Esophagus mucosa (tissue), 1 donor: ENCODE results near the gene RPP40. TPM values are rescaled to one million over a fixed set of nuclear protein-coding genes. Genes with fewer than 3 reads are reported as not detected.

Experiments used
- ATAC-seq: fragments of 200-7000 bp; cut with Tn5 transposase; one replicate; pipeline ENCODE4 v1.9.1; 2020
- total RNA-seq: library from RNA; stranded (reverse); gene quantifications from one replicate; pipeline ENCODE4 v1.2.4, GENCODE V29; 2023
- donor health status: DM: yes; HTN: yes; CAD: no.

The RPP40 gene, protein sequence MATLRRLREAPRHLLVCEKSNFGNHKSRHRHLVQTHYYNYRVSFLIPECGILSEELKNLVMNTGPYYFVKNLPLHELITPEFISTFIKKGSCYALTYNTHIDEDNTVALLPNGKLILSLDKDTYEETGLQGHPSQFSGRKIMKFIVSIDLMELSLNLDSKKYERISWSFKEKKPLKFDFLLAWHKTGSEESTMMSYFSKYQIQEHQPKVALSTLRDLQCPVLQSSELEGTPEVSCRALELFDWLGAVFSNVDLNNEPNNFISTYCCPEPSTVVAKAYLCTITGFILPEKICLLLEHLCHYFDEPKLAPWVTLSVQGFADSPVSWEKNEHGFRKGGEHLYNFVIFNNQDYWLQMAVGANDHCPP
- 12.8 TPM for total RNA-seq

DNA sequence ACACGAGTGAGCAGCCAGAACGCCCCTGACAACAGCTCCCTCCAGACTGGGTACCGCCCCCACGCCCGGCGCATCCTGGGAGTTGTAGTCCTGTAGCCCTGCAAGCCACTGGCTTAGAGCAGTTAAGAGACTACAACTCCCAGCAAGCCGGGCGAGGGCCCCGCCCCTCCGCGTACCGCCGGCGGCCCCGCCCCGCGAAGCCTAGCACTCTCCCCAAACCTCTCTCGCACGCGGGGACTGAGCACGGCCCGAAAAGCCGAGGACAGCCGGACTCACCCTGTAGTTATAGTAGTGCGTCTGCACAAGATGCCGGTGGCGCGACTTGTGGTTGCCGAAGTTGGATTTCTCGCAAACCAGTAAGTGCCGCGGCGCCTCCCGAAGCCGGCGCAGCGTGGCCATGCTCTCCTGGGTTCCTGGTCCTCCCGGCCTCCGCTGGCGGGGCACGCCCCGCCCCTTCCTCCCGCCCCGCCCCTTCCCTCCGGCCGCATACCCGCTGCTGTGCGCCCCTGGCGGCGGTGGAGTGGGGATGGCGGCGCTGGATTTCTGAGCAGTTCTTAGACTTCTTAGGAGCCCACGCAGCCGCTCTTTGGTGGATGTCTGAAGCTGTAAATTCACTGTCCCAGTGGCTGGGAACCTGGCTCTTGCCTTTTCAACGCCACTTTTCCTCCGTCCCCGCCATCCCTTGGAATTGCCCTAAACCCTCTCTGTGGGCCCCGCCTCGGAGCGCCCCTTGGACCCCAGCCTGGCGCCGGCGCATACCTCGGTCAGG is at the start of gene RPP40:
Gene RPP40 (minus strand): TSS at position 434 of the 769 bp plus-strand sequence. CDS start 35 bp downstream, at position 399.
- ATAC-seq, result peak; percentile 100

DNA sequence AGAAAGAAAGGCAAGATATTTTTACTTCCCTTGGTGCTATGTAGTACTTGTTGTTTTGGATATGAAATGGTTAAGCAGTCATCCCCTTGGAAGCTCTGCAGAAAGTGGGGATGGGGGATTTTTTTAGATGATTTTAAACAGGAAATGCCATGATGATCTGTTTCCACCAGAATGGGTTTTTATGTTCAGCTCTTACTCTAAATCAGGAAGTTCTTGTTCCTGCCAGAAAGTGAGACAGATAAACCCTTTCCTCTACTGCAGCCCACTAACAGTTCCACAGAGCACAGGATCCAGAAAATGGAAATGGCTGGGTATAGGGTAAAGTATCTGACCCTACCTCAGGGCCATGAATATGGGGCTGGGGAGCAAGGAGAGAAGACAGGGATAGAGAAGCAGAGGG is 49.2 kb upstream of the RPP40 start:
- no peak for ATAC-seq

DNA sequence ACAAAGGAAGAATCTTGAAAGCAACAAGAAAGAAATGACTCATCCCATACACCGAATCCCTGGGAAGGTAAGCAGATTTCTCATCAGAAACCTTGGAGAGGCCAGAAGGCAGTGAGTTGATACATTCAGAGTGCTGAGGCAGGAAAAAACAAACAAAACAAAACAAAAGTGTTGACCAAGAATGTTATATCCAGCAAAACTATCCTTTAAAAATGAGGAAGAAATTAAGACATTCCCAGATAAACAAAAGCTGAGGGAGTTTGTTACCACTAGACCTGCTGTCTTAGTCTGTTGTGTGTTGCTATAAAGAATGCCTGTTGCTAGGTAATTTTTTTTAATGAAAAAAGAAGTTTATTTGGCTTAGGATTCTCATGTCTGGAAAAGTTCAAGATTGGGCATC is 47.6 kb upstream of the RPP40 start:
- ATAC-seq, result no peak

DNA sequence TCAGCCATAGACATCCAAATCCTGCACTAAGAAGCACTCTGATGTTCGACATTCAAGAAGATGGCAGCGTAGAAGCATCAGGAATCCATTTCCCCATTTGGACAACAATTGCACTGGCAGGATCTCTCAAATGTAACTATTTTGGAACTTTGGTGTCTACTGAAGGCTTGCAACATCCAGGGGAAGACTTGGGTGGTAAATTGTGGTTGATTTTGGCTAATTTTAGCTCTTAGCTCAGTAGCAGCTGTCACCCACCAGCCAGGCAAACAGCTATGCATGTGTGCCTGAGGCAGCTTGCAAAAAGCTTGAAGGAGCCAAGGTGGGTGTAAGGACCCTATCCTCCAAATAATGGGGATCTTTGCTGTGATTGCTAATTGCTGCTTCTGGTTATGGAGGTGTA is 46.2 kb upstream of the RPP40 start:
- no peak for ATAC-seq

DNA sequence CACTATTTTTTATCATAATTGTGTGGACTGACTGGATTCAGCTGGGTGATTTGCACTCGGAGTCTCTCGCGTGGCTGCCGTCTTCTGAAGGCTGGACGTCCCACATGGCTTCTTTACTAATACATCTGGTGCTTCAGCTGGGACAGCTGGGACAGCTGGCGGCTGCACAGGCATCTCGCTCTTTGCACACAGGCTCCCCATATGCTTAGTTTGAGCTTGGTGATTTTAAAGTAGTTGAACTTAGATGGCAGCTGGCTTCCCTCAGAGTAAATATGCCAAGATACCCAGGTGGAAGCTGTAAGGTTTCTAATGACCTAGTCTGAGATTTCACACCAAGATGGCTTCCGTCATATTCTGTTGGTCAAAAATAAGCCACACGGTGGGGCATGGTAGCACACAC is 42.6 kb upstream of the RPP40 start:
- ATAC-seq, result no peak

DNA sequence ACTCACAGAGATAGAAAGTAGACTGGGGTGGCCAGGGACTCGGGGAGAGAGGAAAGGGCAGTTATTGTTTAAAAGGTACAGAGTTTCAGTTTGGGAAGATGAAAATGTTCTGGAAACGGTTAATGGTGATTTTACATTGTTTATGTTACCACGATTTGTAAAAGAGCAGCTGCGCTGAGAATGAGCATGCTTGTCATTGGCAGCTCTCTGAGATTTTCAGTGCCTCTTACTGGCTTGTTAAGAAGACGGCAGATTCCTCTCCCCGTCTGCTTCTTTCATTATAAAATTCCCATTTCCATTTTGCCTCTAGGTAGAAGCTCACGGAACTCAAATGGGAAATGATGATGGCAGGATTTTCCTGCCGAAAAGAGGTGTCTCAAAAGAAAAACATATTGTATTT is 41.6 kb upstream of the RPP40 start:
- no peak for ATAC-seq

DNA sequence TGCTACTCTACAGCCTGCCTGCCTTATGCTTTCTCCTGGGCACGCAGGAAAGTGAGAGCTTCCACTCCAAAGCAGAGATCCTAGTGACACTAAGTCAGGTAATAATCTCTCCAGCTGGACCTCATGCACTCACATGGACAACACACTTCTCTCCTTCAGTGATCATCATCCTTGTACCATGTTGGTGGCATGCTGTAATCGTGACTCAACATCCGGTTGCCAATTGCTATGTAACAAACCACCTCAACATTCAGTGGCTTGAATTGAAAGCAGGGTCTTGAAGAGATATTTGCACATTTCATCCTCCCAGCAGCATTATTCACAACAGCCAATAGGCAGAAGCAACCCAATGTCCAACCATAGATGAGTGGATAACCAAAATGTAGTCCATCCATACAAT is 41.0 kb upstream of the RPP40 start:
- no peak for ATAC-seq

DNA sequence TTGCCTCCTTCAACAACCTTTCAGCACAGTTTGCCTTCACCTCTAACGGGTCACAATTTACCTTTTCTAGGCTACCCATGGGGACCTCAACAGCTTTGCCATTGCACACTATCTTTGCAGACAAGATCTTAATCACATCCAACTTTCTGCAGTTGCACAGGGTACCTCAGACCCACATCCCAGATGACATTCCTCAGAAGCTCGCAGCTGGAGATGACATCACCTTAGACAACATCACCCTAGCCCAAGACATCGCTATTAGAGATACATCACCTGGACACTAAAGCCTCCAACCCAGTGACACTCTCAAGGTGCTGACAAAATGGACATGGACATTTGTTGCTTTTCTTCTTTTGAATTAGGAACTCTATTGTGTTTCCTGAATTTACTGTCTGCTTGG is 38.6 kb upstream of the RPP40 start:
- no peak for ATAC-seq

DNA sequence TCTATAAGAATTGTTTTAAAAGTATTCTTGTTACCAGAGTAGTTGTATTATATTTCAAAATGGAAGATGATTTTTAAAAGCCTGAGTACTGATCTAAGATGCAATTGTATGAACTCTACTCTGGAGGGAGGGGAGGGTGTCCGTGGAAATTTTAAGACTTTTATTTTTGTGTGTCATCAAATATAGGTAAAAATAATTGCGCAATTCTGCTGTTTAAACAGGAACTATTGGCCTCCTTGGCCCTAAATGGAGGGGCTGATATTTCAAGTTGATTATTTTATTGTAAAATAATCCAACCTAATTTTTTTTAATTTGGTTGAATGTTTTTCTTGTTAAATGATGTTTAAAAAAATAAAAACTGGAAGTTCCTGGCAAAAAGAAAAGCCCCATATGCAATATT is 38.1 kb upstream of the RPP40 start:
- ATAC-seq, result no peak

DNA sequence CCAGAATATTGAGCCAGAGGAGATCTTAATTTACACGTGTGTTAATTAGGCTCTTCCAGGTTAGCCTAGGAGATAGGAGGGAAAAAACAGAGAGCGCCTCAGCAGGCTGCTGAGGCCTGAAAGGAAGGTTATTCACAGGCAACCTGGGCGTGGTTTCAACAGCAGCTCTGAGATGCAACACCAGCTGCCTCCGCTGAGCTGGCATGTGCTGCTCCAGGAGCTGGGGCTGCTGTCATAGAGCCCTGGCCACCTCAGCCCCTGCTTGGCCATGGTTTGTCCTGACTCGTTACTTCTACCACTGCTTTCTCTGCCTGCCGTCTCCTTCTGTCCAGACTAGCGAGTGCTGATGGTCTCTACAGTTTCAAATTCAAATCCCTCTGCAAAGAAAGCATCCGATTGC is 32.4 kb upstream of the RPP40 start:
- ATAC-seq, result peak; percentile 71

DNA sequence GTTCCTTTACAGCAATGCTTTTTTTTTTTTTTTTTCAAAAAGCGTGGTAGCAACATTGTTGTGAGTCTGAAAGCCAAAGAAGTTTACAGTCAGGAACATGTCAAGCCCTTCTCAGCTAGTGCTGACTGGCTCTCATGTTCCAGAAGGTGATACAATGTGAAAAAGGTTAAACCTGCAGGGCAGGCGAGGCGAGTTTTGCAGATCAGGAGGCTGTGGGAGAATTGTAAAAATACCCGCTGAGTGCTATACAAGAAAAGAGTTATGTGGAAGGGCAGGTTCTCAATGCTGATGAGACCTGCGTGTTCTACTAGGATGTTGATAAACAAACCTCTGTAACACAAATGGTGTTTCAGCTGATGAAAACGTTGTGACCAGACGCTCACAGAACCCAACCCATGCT is 30.9 kb upstream of the RPP40 start:
- ATAC-seq, result peak; percentile 84

DNA sequence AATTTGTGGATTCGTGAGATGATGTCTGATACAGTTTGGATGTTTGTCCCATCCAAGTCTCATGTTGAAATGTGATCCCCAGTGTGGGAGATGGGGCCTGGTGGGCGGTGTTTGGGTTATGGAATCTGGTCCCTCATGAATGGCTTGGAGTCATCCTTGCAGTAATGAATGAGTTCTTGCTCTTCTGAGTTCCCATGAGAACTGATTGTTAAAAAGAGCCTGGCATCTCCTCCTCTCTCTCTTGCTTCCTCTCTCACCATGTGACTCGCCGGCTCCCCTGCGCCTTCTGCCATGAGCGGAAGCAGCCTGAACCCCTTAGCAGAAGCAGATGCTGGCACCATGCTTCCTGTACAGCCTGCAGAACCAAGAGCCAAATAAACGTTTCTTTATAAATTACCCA is 30.5 kb upstream of the RPP40 start:
- no peak for ATAC-seq

DNA sequence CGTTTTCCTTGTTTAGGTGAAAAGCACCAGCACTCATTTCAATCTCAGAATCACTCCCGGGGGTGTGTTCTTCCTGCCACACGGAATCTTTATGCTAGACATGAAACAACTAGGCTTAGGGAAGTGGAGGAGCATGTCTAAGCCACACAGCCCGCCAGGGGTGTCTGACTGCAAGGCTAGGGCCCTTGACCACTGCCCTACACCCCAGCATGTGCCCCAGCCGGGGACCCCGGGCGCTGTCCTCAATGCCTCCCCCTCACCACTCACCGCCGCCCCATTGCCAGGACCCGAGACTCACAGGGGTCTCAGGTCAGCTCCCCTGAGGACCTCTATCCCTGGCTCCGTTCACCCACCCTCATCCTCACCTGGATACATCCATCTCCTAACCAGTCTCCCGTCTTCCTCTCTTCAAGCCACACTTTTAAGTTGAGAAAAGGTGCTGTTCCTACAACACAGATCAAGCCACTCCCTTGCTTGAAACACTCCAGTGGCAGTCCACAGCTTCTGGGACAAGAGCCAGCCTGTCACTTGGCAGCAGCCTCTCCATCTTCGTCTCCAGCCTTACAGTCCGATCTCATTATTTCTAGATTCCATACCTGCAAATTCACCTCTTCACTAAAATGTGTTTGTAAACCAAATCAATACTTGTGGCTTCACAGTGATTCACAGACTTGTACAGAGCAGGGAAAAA is 29.5 kb upstream of the RPP40 start:
- ATAC-seq, result peak; percentile 20

DNA sequence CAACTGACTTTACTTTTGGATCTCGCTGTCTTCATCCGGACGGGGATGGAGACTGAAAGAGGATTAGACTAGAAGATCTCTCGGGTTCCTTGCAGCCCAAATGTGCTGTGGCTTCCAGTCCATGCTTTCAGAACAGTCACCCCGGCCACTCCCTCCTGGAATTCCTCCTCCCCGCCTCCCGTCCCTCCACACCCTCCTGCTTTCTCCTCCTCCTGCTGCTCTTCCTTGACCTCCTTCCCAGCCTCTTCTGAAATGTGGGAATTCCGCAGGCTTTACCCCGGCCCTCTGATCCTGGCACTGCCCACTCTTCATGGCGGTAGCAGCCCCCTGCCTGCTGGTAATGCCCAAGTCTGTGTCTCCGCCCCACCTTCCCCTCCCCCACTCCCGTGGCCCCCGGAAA is 28.9 kb upstream of the RPP40 start:
- ATAC-seq, result peak; percentile 49

DNA sequence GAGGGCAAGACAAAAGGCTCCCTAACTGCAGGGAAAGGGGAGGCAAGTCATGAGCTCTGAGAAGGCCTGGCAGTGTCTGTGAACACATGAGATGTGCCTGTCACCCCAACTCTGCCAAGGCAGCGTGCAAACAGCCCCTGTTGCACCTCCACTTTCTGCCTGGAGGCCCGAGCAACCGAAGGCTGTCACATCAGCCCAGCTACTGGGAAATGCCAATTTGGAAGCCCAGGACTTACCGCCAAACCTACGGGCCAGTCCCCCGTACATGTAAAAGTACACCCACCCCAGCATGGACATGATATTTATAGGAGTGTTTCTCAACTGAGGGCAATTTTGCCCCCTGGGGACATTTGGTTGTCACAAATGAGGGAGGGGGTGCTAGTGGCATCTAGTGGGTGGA is 27.3 kb upstream of the RPP40 start:
- ATAC-seq, result no peak

DNA sequence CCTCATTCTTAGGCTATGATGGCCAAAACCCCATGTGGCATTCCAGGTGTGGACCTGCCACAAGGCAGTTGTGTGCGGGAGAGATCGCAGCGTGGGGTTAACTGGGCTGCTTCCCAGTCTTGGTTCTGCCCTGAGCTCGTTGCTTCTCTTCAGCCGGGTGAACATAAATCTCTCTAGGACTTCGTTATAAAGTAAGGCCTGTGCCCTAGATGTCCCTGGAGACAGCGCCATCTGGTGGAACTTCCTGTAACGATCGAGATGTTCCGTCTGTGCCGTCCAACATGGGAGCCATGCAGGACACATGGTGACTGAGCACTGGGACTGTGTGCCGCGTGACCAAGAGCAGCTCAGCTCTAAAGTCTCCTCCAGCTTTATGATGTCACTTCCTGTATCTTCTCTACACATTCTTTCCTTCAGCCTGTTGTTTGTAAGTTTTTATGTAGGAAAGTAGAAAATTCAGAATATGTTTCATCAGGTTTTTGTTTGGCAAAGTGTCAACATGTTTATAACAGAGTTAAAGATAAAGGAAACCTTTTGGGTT is 26.8 kb upstream of the RPP40 start:
- ATAC-seq, result peak; percentile 83

DNA sequence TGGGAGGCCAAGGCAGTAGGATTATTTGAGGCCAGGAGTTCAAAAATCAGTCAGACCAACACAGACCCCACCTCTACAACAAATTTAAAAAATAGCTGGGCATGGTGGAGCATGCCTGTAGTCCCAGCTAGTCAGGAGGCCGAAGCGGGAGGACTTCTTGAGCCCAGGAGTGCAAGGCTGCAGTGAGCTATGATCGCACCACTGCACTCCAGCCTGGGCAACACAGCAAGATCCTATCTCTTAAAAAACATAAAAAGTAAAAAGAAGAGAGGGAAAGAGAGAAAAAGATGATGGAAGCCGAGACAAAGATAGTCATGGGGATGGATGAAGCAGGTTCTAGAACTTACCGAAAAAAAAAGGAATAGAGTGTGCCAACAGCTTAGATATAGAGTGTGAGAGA is 25.8 kb upstream of the RPP40 start:
- no peak for ATAC-seq

DNA sequence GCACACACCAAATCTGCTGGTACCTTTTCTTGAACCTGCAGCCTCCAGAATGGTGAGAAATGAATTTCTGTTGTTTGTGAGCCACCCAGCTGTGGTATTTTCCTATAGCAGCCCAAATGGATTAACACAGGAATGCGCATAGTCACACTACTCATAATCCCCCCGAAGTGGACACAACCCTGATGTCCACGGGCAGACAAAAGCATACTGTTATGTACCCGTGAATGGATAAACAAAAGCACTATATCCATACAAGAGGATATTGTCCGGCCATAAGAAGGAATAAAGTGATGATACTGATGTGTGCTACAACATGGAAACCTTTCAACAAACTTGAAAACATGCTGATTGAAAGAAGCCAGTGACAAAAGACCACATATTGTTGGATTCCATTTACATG is 25.1 kb upstream of the RPP40 start:
- ATAC-seq, result no peak

DNA sequence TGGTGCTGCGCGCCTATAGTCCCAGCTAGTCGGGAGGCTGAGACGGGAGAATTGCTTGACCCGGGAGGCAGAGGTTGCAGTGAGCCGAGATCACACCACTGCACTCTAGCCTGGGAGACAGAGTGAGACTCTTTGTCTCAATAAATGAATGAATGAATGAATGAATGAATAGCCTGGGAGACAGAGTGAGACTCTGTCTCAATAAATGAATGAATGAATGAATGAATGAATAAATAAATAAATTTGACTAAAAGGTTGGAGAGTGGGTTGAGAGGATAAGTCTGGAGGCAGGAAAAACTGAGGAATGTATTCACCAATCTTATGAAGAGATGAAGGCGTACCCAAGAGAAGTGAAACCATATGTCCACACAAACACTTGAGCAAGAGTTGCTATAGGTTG is 24.5 kb upstream of the RPP40 start:
- ATAC-seq, result no peak

DNA sequence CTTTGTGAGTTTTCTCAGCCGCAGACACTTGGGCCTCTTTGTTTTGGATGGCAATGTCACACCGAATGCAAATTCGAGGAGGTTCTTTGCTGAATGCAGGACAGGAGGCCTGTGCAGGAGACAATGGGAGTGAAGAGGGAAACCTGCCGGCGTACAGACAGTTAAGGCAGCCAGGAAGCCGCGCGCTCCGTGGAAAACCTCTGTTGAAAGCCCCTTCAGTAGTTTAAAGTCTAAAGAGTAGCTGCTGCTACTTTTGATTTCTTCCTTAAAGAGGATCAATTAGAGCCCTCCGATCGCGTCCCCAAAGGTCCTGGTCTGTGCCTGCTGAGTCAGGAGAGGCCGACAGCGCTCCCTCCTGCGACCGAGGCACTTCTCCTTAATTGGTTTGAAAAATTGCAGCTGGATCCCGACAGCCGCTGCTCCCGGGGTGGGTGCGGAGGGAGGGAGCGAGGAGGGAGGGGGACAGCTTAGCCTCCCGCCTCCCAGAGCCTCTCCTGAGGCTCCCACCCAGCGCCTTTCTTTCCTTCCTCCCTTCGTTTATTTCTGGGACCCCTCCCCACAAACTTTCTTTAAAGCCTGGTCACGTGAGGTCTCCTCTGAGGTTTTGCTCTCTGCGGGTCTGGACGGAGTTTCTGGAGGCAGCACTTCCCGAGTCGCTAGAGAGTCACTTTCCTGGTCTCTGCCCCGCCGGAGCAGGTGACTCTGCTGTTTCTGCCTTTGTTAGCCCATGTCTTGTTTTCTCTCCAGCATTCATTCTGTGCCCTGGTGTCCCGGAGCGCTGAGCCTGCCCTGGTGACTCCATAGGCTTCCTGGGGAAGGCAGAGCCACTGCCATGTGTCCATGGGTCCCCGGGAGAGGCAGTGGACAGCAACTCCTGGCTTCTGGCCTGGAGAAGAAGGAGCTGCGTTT is 22.3 kb upstream of the RPP40 start:
- ATAC-seq, result peak; percentile 33

DNA sequence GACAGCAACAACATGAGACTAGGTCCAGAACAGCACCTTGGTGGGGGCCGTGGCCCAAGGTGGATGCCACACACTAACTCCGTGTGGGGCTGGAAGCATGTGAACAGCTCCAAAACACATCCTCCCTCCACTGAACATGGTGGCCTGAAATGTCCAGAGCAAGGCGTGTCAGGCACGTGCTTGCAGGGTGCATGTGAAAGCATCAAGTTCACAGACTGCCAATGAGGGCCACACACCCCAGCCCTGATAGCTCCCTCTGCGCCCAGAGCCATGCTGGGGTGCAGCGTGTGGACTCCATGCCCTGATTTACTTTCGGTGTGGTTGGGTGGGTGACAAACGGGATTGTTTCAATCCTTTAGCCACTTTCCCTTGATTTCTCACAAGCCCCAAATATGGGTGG is 20.1 kb upstream of the RPP40 start:
- ATAC-seq, result no peak

DNA sequence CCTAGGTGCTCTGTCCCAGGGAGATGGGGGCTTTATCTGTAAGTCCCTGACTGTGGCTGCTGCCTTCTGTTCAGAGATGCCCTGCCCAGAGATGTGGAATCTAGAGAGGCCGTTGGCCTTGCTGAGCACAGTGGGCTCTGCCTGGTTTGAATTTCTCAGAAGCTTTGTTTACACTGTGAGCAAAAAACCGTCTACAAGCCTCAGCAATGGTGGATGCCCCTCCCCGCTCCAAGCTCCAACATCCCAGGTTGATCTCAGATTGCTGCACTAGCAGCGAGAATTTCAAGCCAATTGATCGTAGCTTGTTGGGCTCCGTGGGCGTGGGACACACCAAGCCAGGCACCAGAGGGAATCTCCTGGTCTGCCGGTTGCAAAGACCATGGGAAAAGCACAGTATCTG is 16.3 kb upstream of the RPP40 start:
- ATAC-seq, result no peak
